Transverse colon (tissue), 4 donors: ENCODE results near the gene WNT6. TPM values are rescaled to one million over a fixed set of nuclear protein-coding genes. Genes with fewer than 3 reads are reported as not detected.

ENCODE experiments used
- DNase-seq: peaks from one replicate; pipeline ENCODE4 v3.0.0-alpha.2; 2019
- H3K27ac ChIP-seq, 4 donors: fragments of 200-600 bp; sonication (generic); 2 replicates each; pipeline ENCODE4 v1.5.1; 2016 to 2018; ENCODE audit warnings: inconsistent platforms in 4 of 4
- H3K27me3 ChIP-seq: fragments of 200-600 bp; sonication (generic); 2 replicates; pipeline ENCODE4 v1.5.1; 2017; ENCODE audit warnings: inconsistent platforms
- H3K36me3 ChIP-seq, 4 donors: fragments of 200-600 bp; sonication (generic); 2 replicates each; pipeline ENCODE4 v1.5.1; 2017 to 2019; ENCODE audit warnings: inconsistent platforms in 4 of 4
- H3K4me1 ChIP-seq, 4 donors: fragments of 200-600 bp; sonication (generic); 2 replicates each; pipeline ENCODE4 v1.5.1; 2017 to 2020; ENCODE audit warnings: inconsistent platforms in 4 of 4
- H3K4me3 ChIP-seq, 4 donors: fragments of 200-600 bp; sonication (generic); 1 replicate in 1 of 4; 2 replicates in 3 of 4; pipeline versions ENCODE4 v1.5.1 to v1.6.1; 2017 to 2019; ENCODE audit warnings: inconsistent platforms in 4 of 4
- H3K9me3 ChIP-seq, 2 donors: fragments of 200-600 bp; sonication (generic); 2 replicates each; pipeline ENCODE4 v1.5.1; 2017 to 2019; ENCODE audit warnings: inconsistent platforms in 2 of 2
- CTCF ChIP-seq, 5 experiments: fragments of 200-600 bp in 3 of 5; fragments of 450-650 bp in 2 of 5; sonication (generic) in 3 of 5; IDR thresholded peaks; 1 replicate in 2 of 5; 2 replicates in 3 of 5; pipeline ENCODE4 v1.5.1; 2016 to 2017; ENCODE audit warnings: antibody characterized with exemption in 5 of 5, inconsistent platforms in 3 of 5, mild to moderate bottlenecking in 2 of 5, moderate library complexity in 1 of 5
- EP300 ChIP-seq: sonication (generic); formaldehyde crosslinking; IDR thresholded peaks from one replicate; pipeline ENCODE4 v1.6.1; 2017; ENCODE audit warnings: antibody characterized with exemption, low read depth
- POLR2A ChIP-seq: fragments of 450-650 bp; IDR thresholded peaks from one replicate; pipeline ENCODE4 v1.6.1; 2016; ENCODE audit warnings: antibody characterized with exemption, mild to moderate bottlenecking, moderate library complexity
- POLR2AphosphoS5 ChIP-seq, 3 donors: sonication (generic); formaldehyde crosslinking; IDR thresholded peaks; one replicate each; pipeline ENCODE4 v1.6.1; 2016; ENCODE audit warnings: antibody characterized with exemption in 3 of 3
- WGBS, 2 donors: methylation state at CpG; one replicate each; pipeline ENCODE4 v1.1.5; 2018; ENCODE audit warnings: low coverage in 1 of 2; 5-methylcytosine and 5-hydroxymethylcytosine counted together
- in situ Hi-C, 4 donors: fragments of 200-750 bp; cut with MboI; loops; one replicate each; pipeline versions ENCODE4 v1.15.0 to v1.15.1; 2017; ENCODE audit warnings: low sequenced_read_pairs in 3 of 4, low pct_ligation_motif_present in 1 of 4, low pct_unique_long_range_greater_than_20kb in 1 of 4
- intact Hi-C: fragments of 100-400 bp; cut with DNase I; formaldehyde crosslinking; loops from one replicate; pipeline ENCODE4 v1.15.1; 2023; ENCODE audit warnings: low total_unique reads
- total RNA-seq, 4 donors: library from RNA; depleted of rRNA; stranded (reverse); fragments of >200 nt; gene quantifications; one replicate each; pipeline ENCODE4 v1.1.0, GENCODE V29; 2016

The WNT6 gene
- total RNA-seq, 4 donors from 2014 or later: 0.82 to 164 (median 1.7) TPM; not detected in 1

GRCh38 chr2:218898109-218898878 lies 38.7 kb downstream of the WNT6 start:
- Histone ChIP-seq H3K27ac (no peak overlapping the region), H3K27me3 (peaks cover 98% of the 10 kb centered on the region), H3K4me3 (no peak overlapping the region), H3K36me3 (no peaks in the 10 kb centered on the region), H3K4me1 (peaks cover 15 to 32% (median 25%) of the 10 kb centered on the region in 4 donors), H3K9me3 (no peaks in the 10 kb centered on the region)
- in situ Hi-C loops: no loop called here
- TF ChIP-seq CTCF (IDR thresholded peaks at IDR 0.05): peak; percentile 94 to 99 (median 98)
- TF ChIP-seq EP300: no peak
- TF ChIP-seq POLR2AphosphoS5 (IDR thresholded peaks at IDR 0.05): peak; percentile 18 to 65 (median 41)
- no peak for TF ChIP-seq POLR2A
- 2 to 4% methylated on average over 11 to 48 of the region's 52 CpGs for whole genome bisulfite sequencing, 2 donors
- intact Hi-C loops: no loop called here
- DNase-seq: peak; percentile 80

GRCh38 chr2:218899147-218899546 lies 39.5 kb downstream of the WNT6 start:
- DNase-seq: no peak
- no peaks in the 10 kb centered on the region for H3K36me3 ChIP-seq
- no peak overlapping the region for H3K27ac ChIP-seq
- H3K27me3 ChIP-seq: peaks cover 98% of the 10 kb centered on the region
- H3K4me3 ChIP-seq: no peak overlapping the region
- intact Hi-C loops: no loop called here
- in situ Hi-C loops: no loop called here
- no peaks in the 10 kb centered on the region for H3K9me3 ChIP-seq
- TF ChIP-seq POLR2A (no peak), POLR2AphosphoS5 (IDR thresholded peaks at IDR 0.05) (no peak), CTCF (IDR thresholded peaks at IDR 0.05) (no peak), EP300 (no peak)
- WGBS, 2 donors: 26 to 30% methylated on average over 10 to 12 of the region's 12 CpGs
- H3K4me1 ChIP-seq: peaks cover 15 to 28% (median 22%) of the 10 kb centered on the region in 4 donors

DNA sequence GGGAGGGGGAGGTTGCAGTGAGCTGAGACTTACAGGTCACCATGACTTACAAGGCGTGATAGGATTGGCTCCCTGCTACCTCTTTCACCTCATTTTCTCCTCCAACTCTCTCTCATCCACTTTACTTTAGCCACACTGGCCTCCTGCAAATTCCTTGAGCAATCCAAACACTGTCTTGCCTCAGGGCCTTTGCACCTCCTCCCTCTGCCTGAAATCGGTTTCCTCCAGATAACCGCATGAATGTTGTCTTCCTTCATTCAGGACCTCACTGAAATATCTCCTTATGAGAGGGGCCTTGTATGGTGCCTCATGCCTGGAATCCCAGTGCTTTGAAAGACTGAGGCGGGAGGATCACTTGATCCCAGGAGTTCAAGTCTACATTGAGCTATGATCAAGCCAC lies 42.8 kb downstream of the WNT6 start:
- WGBS, 2 donors: 90 to 96% methylated on average over 3 to 4 of the region's 4 CpGs
- no peaks in the 10 kb centered on the region for H3K9me3 ChIP-seq
- peaks cover 94% of the 10 kb centered on the region for H3K27me3 ChIP-seq

DNA sequence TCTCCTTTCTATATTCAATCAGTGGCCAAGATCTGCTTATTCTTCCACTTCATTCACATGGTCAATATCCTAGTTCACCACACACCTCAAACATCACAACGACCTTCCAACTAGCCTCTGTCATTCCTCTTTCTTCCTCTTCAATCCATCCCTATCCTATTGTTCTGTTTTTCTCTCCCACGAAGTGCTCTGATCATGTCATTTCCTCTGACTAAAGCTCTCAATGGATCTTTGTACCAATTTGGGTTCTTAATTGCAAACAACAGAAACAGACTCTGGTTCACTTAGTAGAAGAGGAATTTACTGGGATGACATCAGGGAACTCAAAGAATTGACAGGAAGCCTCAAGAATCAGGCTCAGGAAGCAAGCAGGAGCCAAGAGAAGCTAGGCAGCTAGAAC lies 44.6 kb downstream of the WNT6 start:
- DNase-seq: no peak
- in situ Hi-C loops: no loop called here
- no peak for TF ChIP-seq EP300
- no peak for TF ChIP-seq CTCF (IDR thresholded peaks at IDR 0.05)
- TF ChIP-seq POLR2AphosphoS5 (IDR thresholded peaks at IDR 0.05): no peak
- TF ChIP-seq POLR2A: no peak
- WGBS, 2 donors: 22 to 33% methylated on average over 2 of the region's 2 CpGs
- no peaks in the 10 kb centered on the region for H3K36me3 ChIP-seq
- H3K27ac ChIP-seq: no peak overlapping the region
- no peak overlapping the region for H3K4me3 ChIP-seq
- intact Hi-C loops: no loop called here
- peaks cover 77% of the 10 kb centered on the region for H3K27me3 ChIP-seq
- H3K9me3 ChIP-seq: no peaks in the 10 kb centered on the region
- peaks cover under 1 to 8% (median 4%) of the 10 kb centered on the region in 4 donors for H3K4me1 ChIP-seq

More for the DNA sequence above, 42.8 kb downstream of the WNT6 start:
- no peak overlapping the region for H3K4me3 ChIP-seq
- H3K4me1 ChIP-seq: peaks cover 5 to 13% (median 12%) of the 10 kb centered on the region in 4 donors
- in situ Hi-C loops (no loop called here), intact Hi-C loops (no loop called here)
- TF ChIP-seq POLR2AphosphoS5 (IDR thresholded peaks at IDR 0.05) (no peak), POLR2A (no peak), CTCF (IDR thresholded peaks at IDR 0.05) (no peak), EP300 (no peak)
- DNase-seq: no peak
- H3K27ac ChIP-seq: no peak overlapping the region
- H3K36me3 ChIP-seq: no peaks in the 10 kb centered on the region
